Stimulated activated CD8-positive, alpha-beta memory T cell treated with anti-CD3 and anti-CD28 coated beads, Interleukin-7, amount 100 ng/mL, for 24 hours (primary cell): ENCODE data around the gene CTSC.

Source experiments
- DNase-seq: peaks from one replicate; pipeline ENCODE4 v3.0.0-alpha.2; 2020; ENCODE audit warnings: low read depth

The CTSC gene

DNA sequence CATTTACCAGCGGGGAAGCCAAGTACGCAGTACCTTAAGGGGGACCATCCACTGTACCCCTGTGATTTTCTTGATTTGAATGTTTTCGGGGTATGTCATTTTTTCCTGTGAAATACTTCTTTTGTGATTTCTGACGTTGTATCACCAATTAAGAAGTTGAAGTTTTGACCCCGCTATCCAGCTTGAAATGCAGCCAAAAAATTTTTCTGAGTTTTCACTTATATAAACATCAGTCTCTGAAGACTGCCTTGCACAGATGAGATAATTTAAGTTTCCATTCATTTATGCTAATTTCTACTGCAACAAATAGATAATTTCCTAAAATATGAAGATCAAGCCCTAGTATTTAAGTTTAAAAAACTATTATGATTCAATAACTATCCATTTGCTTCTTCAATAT lies 20.0 kb downstream of the CTSC start:
- no peak for DNase-seq

DNA sequence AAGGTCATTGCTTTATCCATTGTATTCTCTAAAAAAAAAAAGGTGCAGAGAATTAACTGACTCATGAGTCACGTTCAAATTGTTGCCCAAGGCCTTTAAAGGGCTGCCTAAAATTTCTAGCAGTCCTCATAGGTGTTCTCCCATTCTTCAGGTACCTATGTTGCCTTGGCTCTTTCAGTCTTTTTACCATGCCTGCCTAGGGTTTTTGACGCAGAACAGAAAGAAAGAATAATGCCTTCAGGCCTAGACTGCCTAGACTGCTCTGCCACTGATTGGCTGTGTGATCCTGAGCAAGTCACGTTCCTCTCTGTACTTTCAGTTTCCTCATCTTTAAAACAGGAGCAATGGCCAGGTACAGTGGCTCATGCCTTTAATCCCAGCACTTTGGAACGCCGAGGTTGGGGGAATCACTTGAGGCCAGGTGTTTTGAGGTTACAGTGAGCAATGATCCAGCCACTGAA lies 21.5 kb downstream of the CTSC start:
- no peak for DNase-seq

DNA sequence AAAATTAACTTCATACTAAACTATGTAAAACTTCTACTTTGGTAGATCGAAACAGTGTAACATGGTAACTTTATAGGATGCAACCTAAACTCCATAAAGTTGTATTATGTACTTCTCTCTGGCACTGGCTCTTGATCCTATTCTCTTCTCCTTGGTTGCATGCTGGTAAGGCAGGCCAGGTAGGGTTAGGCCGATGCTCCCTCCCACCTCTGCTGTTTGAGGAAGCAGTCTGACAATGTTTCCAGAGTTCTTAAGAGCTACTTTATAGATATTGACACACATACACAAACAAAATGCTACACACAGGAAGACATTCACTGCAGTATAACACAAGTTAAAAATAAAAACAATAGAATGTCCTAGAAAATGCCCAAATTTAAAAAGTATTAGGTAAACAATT lies 22.5 kb downstream of the CTSC start:
- DNase-seq, result no peak

DNA sequence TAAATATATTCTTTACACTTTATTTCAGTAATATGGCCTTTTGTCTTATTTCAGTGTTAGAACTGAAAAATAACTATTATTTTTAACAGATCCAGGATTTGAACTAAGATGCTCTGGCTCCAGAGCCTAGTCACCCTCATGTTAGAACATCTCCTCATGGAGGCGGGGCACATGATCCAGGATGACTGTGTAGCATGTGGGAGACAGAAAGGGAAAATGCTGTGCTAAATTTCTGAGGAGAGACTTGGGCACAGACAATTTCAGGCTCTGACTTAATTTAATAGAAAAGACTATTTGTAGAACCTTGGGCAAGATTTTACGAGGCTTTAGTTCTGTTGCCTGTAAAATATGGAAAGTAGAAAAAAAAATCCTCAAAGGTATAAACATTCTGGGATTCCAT lies 24.1 kb downstream of the CTSC start:
- DNase-seq, result no peak

DNA sequence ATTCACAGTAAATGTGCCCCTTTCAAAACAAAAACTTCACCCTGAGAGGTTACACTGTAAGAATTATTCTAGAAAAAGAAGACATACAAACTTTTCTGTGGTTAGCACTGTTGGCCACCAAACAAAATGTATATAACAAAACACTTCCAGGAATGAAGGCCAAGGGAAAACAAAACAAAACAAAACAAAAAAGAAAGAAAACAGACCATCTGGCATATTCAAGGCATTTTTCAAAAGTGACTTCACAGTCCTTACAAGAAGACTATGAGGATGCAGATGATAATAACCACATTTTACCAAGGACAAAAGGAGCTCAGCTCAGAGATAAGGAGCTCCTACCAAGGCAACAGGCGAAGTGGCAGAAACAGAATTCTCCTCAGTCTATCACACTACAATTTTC lies 24.9 kb downstream of the CTSC start:
- no peak for DNase-seq

DNA sequence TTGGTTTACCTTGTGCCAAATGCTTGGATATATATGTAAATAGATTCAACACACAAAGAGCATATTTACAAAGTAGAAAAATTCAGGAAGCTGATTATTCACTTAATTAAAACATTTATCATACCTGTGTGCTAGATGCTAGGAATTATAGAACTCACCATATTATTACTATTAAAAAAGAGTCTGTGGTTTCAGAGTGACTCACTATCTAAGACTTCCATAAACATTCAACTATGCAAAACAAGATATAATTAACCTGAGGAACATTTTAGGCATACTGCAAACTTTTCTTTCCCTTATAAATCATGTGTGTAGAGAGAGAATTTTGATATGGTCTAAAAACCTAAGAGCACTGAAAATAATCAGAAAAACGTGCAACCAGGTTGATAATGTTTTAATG lies 27.3 kb downstream of the CTSC start:
- no peak for DNase-seq

DNA sequence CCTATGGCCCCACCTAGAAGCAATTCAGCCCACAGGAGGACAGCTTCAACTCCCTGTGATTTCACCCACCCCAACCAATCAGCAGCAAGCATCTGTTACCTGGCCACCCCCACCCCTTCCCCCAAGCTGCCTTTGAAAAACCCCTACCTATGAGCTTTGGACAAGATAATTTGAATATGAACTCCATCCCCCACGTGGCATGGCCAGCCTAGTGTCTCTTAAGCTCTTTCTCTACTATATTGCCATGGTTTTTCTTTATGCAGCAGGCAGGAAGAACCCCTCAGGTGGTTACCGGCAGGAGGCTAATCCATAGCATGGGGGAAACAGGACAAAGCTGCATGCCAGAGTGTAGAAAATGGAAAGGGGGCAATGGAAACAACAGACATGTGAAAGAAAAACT lies 29.0 kb downstream of the CTSC start:
- no peak for DNase-seq

DNA sequence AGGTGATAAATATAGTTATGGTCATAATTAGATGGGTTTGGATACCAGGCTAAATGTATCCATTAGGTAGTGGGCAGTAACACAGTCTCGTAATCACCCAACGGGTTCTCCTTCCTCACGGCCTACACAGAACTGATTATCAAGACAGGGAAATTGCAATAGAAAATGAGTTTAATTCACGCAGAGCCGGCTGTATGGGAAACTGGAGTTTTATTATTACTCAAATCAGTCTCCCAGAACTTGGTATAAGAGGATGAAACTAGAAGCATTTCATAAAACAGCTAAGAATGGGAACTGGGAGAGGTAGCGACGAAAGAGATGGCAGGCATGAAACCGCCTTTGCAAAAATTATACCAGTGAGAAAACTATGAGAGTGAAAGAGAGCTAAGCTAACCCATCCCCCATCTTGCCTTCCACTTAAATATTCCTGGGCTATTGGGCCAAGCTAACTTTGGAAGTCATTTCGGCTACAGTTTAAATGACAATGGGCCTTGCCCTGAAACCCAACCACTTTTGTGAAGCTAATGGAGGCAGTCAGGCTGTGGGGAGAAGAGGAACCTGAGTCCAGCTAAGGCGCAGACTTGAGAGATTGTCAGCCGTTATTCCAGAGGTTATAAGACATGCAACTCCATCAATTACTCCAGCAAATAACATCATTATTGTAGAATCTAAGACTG lies 29.6 kb downstream of the CTSC start:
- DNase-seq, result no peak

DNA sequence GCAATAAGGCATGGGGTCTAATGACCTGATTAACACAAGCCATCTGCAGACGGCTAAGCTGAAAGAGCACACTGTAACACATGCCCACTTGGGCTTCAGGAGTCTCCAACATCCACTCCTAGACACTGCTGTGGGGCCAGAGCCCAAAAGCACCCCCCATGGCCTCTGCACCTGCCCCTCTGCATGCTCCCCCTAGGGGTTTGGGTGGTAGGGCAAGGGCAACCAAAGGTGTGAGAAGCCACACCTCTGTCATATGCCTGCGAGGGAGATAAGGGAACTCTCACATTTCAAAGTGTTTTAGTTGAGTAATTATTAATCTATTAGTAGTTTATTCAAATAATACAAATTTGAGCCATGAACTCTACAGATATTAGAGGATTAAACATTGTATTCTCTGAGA lies 30.8 kb downstream of the CTSC start:
- DNase-seq, result no peak

DNA sequence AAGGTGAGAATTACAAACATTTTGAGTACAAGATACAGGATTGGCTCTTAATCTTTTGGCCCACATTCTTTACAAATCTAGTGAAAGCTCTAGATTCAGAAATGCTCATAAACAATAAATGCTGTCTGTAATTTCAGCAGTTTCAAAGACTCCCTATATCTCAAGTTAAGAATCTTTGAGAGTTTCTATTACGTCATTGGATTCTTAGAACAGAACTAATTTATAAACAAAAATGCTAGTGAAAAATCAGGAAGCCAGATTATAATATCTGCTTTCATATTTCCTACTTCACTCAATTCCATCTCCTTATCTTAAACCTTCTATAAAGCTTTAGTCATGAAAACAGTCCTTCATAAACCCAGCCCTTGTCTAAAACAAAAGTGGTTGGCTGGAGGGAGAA lies 32.1 kb downstream of the CTSC start:
- DNase-seq, result no peak

DNA sequence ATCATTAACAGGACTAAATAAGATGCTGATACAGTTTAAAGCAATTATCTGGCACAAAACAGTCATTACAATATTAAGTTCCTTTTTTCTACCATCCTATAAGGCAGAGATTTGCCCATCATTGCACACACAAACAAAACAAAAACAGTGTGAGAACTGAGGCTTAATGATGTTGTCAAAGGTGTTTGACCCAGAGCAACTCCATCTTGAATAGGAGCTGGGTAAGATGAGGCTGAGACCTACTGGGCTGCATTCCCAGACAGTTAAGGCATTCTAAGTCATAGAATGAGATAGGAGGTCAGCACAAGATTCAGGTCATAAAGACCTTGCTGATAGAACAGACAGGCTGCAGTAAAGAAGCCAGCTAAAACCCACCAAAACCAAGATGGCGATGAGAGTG lies 33.2 kb downstream of the CTSC start:
- DNase-seq, result no peak

DNA sequence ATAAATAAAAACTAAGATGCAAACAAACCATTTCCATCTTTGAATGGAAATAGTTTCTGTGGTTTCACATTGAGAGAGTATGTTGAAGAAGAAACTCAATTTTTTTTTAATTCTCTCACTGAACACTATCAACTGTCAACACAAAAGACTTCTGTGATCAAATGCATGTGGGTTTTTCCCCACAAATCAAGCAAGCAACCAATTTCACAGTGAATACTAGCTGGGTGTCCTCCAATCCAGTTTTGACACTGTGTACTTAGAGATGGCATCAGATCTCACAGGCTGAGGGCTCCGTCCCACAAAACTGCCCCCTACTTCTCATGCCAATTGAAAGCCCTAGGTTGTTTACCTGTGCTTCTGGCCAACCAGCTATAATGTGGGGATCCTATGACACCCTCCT lies 34.5 kb downstream of the CTSC start:
- DNase-seq, result no peak

DNA sequence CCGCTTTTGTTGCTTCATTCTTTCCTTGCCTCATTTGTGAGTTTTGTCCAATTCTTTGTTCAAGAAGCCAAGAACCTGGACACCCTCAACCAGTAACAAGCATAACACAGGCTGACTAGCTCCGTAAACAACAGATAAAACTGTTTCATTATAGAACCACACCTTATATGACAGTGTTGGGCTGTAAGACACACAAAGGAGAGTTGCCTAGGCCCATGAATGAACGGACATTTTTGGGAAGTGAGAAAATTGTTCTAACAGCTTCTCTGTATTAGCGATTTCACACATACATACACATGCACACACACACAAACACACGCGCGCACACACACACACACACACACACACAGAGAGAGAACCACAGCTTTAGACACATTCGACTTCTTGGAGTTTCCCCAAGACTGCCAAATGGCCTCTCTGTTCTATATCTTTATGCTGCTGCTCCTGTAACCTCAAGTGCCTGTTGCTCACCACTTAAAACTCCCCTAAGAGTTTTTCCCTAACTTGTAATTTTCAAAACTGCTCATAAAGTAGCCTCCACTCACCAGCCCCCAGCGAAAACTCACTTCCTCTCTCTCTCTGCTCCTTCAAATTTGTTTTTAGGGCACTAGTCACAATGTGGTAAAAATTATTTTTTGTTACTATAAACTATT lies 35.9 kb downstream of the CTSC start:
- DNase-seq, result no peak

DNA sequence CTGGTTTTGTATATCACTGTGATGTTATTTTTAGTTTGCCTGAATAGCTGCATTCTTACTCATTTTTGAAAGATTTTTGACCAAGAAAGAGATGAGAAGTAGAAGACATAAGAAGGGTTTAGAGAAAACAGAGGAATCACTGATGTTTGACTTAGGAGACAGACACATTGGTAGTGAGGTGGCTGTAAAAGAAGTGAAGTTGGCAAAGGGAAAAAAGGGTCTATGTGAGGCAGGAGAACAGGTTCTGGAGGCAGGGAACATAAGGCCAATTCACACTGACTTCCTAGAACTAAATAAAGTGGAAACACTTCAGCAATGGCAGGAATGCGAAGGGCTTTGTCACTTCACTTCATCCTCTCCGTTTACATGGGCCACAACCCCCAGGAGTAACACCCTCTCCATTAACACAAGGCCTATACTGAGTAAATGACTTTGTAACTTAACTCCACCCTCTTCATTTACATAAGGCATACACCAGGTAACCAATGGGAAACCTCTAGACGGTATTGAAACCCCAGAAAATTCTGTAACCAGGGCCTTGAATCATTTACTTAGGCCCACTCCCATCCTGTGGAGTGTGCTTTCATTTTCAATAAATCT lies 36.5 kb downstream of the CTSC start:
- DNase-seq, result no peak

DNA sequence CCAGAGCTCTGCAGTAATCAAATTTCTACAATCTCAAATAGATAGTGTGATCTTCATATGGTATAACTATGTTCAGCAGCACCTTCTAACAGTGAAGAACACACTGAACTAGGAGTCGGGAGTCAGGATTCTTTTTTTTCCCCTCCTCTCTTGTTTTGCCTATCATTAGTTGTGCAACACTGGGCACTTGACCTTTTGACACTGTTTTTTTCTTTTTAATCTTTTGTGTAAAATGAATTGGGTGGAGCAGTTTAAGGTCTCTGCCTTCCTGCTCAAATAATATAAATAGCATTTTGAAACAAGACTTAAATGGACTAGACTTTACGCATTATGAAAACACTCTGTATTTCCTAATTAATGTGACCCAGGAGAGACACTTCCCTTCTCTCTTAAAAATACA lies 39.7 kb downstream of the CTSC start:
- DNase-seq, result no peak

DNA sequence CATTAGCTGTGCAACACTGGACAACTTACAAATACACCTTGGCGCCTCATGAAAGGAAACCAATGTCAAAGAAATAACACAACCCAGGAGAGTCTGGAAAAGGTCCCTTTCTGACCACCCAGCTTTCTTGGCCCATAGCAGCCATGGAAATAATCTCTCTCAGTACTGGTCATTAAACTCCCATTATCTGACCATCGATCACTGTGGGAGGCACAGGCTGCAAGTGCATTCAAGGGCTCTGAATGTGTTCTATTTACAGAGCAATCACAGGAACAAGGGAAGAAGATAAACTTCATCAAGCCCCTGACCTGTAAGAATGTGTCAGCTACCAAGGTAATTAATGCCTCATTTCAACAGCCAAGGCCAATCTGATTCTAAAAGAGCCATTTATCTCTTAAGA lies 40.1 kb downstream of the CTSC start:
- DNase-seq, result no peak

DNA sequence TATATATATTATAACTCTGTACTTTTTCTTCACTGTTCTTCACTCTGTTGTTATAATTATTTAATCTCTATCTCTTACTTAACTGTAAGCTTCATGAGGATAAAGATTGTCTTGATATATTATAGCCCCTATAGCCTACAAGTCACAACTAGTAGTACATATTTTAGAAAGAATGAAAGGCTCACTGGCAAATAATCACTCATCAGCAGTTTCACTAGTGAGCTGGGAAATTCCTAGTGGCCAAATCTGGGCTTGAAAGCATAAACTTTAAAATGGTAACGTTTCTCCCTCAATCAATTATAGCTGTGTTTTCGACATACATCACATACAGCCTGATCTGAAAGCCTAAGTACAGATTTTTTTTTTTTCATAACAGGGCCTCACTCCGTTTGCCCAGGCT lies 42.5 kb downstream of the CTSC start:
- DNase-seq, result no peak

DNA sequence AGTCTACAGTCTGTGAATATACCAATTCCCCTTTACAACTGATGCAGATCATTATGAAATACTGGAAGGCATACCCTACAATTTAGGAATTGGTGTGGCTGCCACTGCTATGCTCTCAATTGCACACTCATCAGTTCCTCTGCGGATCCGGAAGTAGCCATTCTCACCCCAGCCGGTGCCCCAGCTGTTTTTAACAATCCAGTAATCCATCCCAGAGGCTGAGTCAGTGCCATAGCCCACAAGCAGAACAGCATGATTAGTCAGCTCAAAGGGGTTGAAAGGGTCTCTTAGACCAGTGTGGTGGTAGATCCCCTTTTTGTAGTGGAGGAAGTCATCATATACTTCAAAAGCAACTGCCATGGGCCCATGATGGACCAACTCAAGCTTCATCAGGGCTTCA lies 43.6 kb downstream of the CTSC start:
- no peak for DNase-seq

DNA sequence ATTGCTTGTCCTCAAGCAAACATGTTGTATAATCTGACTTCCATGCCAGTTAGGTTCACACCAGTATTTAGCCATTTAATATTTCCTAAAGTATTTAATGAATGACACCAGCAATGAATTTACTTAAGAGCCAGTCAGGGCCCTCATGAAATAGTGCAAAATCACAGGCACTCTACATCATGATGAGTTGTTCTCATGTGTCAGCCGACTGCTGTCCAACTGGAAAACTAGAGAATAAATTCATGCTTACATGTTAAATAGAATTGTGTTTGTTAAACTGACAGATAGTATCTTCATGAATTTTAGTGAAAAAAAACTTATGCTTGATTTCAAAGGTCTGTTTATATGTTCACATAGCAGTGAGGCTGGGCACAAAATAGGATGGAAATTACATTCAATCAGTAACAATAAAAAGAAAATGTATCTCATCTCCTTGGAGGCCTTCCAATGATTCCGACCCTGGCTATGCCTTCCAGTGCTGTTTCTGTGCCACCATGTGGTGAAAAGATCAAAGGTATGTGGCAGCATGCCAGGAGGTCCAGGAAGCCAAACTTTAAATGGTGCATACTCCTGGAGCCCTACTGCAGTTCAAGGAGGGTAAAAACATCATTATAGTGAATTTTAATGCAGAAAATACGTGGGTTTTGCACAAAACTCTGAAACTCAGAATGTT lies 45.2 kb downstream of the CTSC start:
- no peak for DNase-seq

DNA sequence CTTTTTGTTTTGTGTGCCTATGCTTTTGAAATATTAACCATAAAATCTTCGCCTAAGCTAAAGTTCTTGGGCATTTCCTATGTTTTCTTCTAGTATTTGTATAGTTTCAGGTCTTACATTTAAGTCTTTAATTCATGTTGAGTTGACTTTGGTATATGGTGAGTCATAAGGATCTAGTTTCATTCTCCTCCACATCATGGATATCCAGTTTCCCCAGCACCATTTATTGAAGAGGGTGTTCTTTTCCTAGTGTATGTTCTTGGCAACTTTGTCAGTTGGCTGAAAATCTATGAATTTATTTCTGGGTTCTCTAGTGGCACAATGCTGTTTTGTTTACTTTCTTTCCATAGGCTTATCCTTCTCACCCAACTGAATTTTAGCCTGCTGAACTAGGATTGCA lies 49.0 kb downstream of the CTSC start:
- no peak for DNase-seq

DNA sequence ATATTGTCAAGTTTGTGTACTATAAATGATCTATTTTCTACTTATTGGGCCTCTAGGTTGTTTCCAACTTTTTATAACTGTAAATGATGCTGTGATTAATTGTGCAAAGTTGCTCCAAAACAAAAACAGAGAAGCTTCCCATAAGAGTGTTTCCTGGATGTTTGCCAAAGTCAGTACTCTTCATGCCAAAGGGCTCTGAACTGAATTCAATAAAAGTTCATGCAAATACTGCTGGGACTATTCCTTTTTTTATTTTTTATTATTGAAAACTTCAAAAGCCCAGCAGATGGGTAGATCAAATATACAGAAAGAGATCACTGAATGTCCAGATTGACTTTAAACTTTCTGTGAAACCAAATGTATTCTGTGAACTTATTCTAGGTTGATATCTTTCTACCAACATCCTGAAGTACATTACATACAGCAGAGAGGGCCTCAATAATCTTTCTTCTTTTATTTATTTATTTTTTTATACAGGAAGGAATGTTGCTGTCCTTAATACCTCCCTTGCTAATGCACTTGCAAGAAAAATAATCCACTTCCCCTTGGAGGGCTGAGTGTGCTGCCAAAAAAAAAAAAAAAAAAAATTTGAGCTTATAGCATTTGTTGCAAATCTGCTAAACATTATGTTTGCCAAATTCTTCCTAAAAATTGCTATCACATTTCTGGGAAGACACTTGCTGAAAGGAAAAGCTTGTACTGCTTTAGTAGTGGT lies 53.0 kb downstream of the CTSC start:
- DNase-seq, result no peak

DNA sequence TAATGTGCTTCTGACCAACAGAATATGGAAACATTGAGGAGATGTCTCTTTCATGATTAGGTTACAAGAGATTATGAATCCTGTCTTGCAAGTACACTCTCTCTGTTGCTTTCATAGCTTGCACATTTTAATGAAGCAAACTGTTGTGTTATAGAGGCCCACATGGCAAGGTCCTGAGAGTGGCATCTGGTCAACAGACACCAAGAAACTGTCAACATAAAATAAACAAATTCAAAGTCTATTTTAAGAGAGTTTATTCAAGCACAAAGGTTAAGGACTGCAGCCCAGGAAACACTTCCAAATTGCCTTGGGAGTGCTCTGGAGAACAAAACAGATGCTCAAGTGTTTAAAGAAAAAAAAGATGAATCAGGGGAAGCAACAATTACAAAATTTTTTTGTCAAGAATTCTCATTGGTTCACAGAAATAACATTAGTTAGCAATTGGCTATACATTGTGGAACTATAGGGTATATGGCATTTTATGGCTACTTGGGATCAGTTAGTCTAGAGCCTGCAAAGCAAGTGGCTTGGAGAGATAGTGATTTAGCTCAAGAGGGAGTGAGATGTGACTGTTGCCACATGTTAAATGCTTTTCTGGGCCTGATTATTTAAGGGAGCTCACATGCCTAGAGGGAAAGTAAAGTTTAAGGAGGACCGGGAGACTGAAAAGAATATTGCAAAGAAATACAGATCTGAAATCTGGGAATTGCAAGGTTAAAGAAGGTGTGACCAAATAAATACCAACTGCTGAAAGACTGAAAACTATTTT lies 54.6 kb downstream of the CTSC start:
- DNase-seq, result no peak
